H1 (cell line): ENCODE data around the gene IL31. TPM values are rescaled to one million over a fixed set of nuclear protein-coding genes. Genes with fewer than 3 reads are reported as not detected.
A peak's percentile ranks its signal among the peaks of the same experiment; 100 is the strongest.

Source experiments
- CTCF ChIA-PET: fragments of 300-600 bp; sonication (Branson Sonifier 250); formaldehyde crosslinking; loops from one replicate; lab custom pipeline; 2021; ENCODE audit not compliant: partially characterized antibody; lab: Charles Lee
- POLR2A ChIA-PET: fragments of 300-600 bp; sonication (Branson Sonifier 250); formaldehyde crosslinking; loops from one replicate; lab custom pipeline; 2021; ENCODE audit warnings: inconsistent platforms; ENCODE audit not compliant: partially characterized antibody; lab: Charles Lee
- DNase-seq, 2 experiments: peaks; one replicate each; pipeline versions ENCODE4 v3.0.0 to v3.0.0-alpha.2; 2010 to 2022; ENCODE audit warnings: low spot score in 2 of 2, low read depth in 1 of 2, mixed read lengths in 1 of 2
- FAIRE-seq: peaks from 2 replicates; lab custom pipeline; 2011; peaks lifted over from hg19 to GRCh38; lab: Jason Lieb, UNC
- H2AFZ ChIP-seq: 2 replicates; pipeline ENCODE4 v1.8.1; 2012; ENCODE audit warnings: low read length, inconsistent platforms
- H2AK5ac ChIP-seq: 2 replicates; pipeline ENCODE4 v1.6.1; 2013; ENCODE audit warnings: low read depth, low read length
- H2BK120ac ChIP-seq: replicated peaks from 2 replicates; pipeline ENCODE3; 2013; ENCODE audit warnings: low read depth, low read length, inconsistent platforms
- H2BK12ac ChIP-seq: 2 replicates; pipeline ENCODE4 v1.6.1; 2013; ENCODE audit warnings: low read depth, low read length
- H2BK15ac ChIP-seq: 2 replicates; pipeline ENCODE4 v1.6.1; 2013; ENCODE audit warnings: low read length
- H2BK20ac ChIP-seq: 2 replicates; pipeline ENCODE4 v1.6.1; 2013; ENCODE audit warnings: low read length
- H2BK5ac ChIP-seq: 2 replicates; pipeline ENCODE4 v1.6.1; 2013; ENCODE audit warnings: low read depth, low read length
- H3K14ac ChIP-seq: 2 replicates; pipeline ENCODE4 v1.6.1; 2013; ENCODE audit warnings: inconsistent platforms; ENCODE audit not compliant: insufficient read length
- H3K18ac ChIP-seq: 2 replicates; pipeline ENCODE4 v1.6.1; 2013; ENCODE audit warnings: low read length; ENCODE audit errors: extremely low read depth
- H3K23ac ChIP-seq: 2 replicates; pipeline ENCODE4 v1.6.1; 2013; ENCODE audit warnings: inconsistent platforms; ENCODE audit not compliant: insufficient read length
- H3K23me2 ChIP-seq: 2 replicates; pipeline ENCODE4 v1.6.1; 2013; ENCODE audit warnings: low read depth, low read length
- H3K27ac ChIP-seq: 2 replicates; pipeline ENCODE4 v1.6.1; 2011; ENCODE audit warnings: low read depth, low read length, inconsistent platforms
- H3K27me3 ChIP-seq, 4 experiments: replicated peaks in 1 of 4; 1 replicate in 1 of 4; 2 replicates in 3 of 4; pipeline versions ENCODE4 v1.6.1 to v1.8.1; 2011 to 2013; ENCODE audit warnings: low read length in 3 of 4, mild to moderate bottlenecking in 3 of 4, inconsistent platforms in 2 of 4, mixed read lengths in 2 of 4, moderate library complexity in 1 of 4; ENCODE audit not compliant: control insufficient read depth in 3 of 4, insufficient read depth in 3 of 4; ENCODE audit errors: extremely low read depth in 1 of 4
- H3K36me3 ChIP-seq, 4 experiments: 2 replicates each; pipeline versions ENCODE4 v1.6.1 to v1.8.1; 2011 to 2013; ENCODE audit warnings: mild to moderate bottlenecking in 4 of 4, low read length in 3 of 4, moderate library complexity in 2 of 4, control low read depth in 1 of 4, inconsistent platforms in 1 of 4; ENCODE audit not compliant: insufficient read depth in 4 of 4, control insufficient read depth in 2 of 4
- H3K4ac ChIP-seq: replicated peaks from 2 replicates; pipeline ENCODE3; 2013; ENCODE audit warnings: low read length, low read depth, mixed read lengths, inconsistent platforms; ENCODE audit not compliant: insufficient read length
- H3K4me1 ChIP-seq, 4 experiments: replicated peaks in 1 of 4; 1 replicate in 1 of 4; 2 replicates in 3 of 4; pipeline versions ENCODE4 v1.6.1 to v1.8.1; 2011 to 2013; ENCODE audit warnings: low read length in 3 of 4, inconsistent platforms in 2 of 4, mixed read lengths in 1 of 4; ENCODE audit not compliant: insufficient read depth in 4 of 4, control insufficient read depth in 3 of 4
- H3K4me2 ChIP-seq, 2 experiments: 2 replicates each; pipeline versions ENCODE4 v1.6.1 to v1.8.1; 2011 to 2013; ENCODE audit warnings: low read depth in 2 of 2, low read length in 2 of 2, control low read depth in 1 of 2, inconsistent platforms in 1 of 2, mild to moderate bottlenecking in 1 of 2; ENCODE audit not compliant: insufficient read depth in 1 of 2
- H3K4me3 ChIP-seq, 4 experiments: fragments of 200-600, 300-600 bp in 1 of 4; sonication (generic), shearing (Covaris generic), sonication (Bioruptor Twin) in 1 of 4; 2 replicates each; pipeline versions ENCODE4 v1.5.1 to v1.8.1; 2011 to 2016; ENCODE audit warnings: low read length in 4 of 4, low read depth in 3 of 4, control low read depth in 2 of 4, inconsistent platforms in 2 of 4, mild to moderate bottlenecking in 2 of 4, mixed read lengths in 1 of 4, moderate library complexity in 1 of 4; ENCODE audit not compliant: insufficient read depth in 2 of 4; ENCODE audit errors: extremely low read depth in 1 of 4
- H3K56ac ChIP-seq: replicated peaks from 2 replicates; pipeline ENCODE3; 2013; ENCODE audit warnings: low read depth, mild to moderate bottlenecking, mixed read lengths, low read length, inconsistent platforms; ENCODE audit not compliant: insufficient read length
- H3K79me1 ChIP-seq: 2 replicates; pipeline ENCODE4 v1.6.1; 2013; ENCODE audit warnings: low read depth, low read length, control low read depth
- H3K79me2 ChIP-seq, 2 experiments: 2 replicates each; pipeline versions ENCODE4 v1.6.1 to v1.8.1; 2012 to 2013; ENCODE audit warnings: low read length in 2 of 2, mild to moderate bottlenecking in 2 of 2, inconsistent platforms in 1 of 2; ENCODE audit not compliant: insufficient read depth in 2 of 2, control insufficient read depth in 1 of 2
- H3K9ac ChIP-seq, 4 experiments: replicated peaks in 1 of 4; 1 replicate in 1 of 4; 2 replicates in 3 of 4; pipeline versions ENCODE4 v1.6.1 to v1.8.1; 2011 to 2013; ENCODE audit warnings: low read depth in 3 of 4, low read length in 3 of 4, control low read depth in 2 of 4, mild to moderate bottlenecking in 2 of 4, moderate library complexity in 2 of 4, inconsistent platforms in 1 of 4; ENCODE audit errors: extremely low read depth in 1 of 4
- H3K9me3 ChIP-seq, 2 experiments: 2 replicates each; pipeline versions ENCODE4 v1.6.1 to v1.8.1; 2012 to 2013; ENCODE audit warnings: mild to moderate bottlenecking in 2 of 2, moderate library complexity in 2 of 2, control low read depth in 1 of 2, inconsistent platforms in 1 of 2, low read depth in 1 of 2, low read length in 1 of 2, mixed read lengths in 1 of 2; ENCODE audit not compliant: insufficient read depth in 2 of 2
- H4K20me1 ChIP-seq, 2 experiments: replicated peaks in 1 of 2; 2 replicates each; pipeline versions ENCODE3 to v1.8.1; 2011 to 2013; ENCODE audit warnings: inconsistent platforms in 2 of 2, low read length in 2 of 2, mild to moderate bottlenecking in 1 of 2; ENCODE audit not compliant: insufficient read depth in 2 of 2, control insufficient read depth in 1 of 2
- H4K5ac ChIP-seq: 2 replicates; pipeline ENCODE4 v1.6.1; 2013; ENCODE audit warnings: low read length, low read depth, mixed read lengths, inconsistent platforms; ENCODE audit not compliant: insufficient read length
- H4K8ac ChIP-seq: 2 replicates; pipeline ENCODE4 v1.8.0; 2013; ENCODE audit warnings: mild to moderate bottlenecking, moderate library complexity, low read length, inconsistent platforms; ENCODE audit not compliant: insufficient read depth; ENCODE audit errors: extremely low read depth
- H4K91ac ChIP-seq: replicated peaks from 2 replicates; pipeline ENCODE3; 2013; ENCODE audit warnings: low read length, mixed read lengths, inconsistent platforms; ENCODE audit not compliant: insufficient read length
- RAD21 ChIP-seq, 2 experiments: IDR thresholded peaks in 1 of 2; conservative IDR thresholded peaks in 1 of 2; 2 replicates each; pipeline ENCODE4 v1.6.1; 2011; ENCODE audit warnings: low read depth in 2 of 2, low read length in 2 of 2, improper control_type of control experiment in 1 of 2, inconsistent platforms in 1 of 2, mild to moderate bottlenecking in 1 of 2, moderate library complexity in 1 of 2
- SP4 ChIP-seq: IDR thresholded peaks from 2 replicates; pipeline ENCODE4 v1.6.1; 2012; ENCODE audit warnings: low read length, inconsistent platforms
- TAF7 ChIP-seq: optimal IDR thresholded peaks from 2 replicates; pipeline ENCODE3; 2011; ENCODE audit warnings: low read depth, mild to moderate bottlenecking, inconsistent platforms, low read length, moderate library complexity, borderline replicate concordance
- WGBS, 2 experiments: shearing (Covaris generic) in 1 of 2; methylation state at CpG; one replicate each; pipeline versions ENCODE4 v1.1.6 to v1.1.7; 2013 to 2015; ENCODE audit warnings: low lambda C conversion rate in 2 of 2, mixed read lengths in 2 of 2, inconsistent platforms in 1 of 2, low coverage in 1 of 2, missing lambda C conversion rate in 1 of 2; ENCODE audit not compliant: insufficient replicate concordance in 2 of 2, insufficient coverage in 1 of 2, insufficient read length in 1 of 2; ENCODE audit errors: extremely low coverage in 1 of 2, missing lambda C conversion rate in 1 of 2; 5-methylcytosine and 5-hydroxymethylcytosine counted together
- polyA plus RNA-seq, 7 experiments: library from polyadenylated mRNA; depleted of rRNA in 3 of 7; stranded (reverse) in 5 of 7; unstranded in 2 of 7; fragments of >200 nt in 5 of 7; fragments of 200-250 nt in 2 of 7; gene quantifications; 1 replicate in 5 of 7; 2 replicates in 1 of 7; 4 replicates in 1 of 7; pipeline versions ENCODE4 v1.2.1 to v1.2.3, GENCODE V29; 2011 to 2013; ENCODE audit warnings: missing spikeins in 2 of 7, mixed read lengths in 2 of 7
- total RNA-seq: library from RNA; stranded (reverse); fragmentation: NEBNext Ultra II Directional; extraction: Animal tissue kit (Norgen Biotek cat#: 25700); gene quantifications from 2 replicates; pipeline ENCODE4 v1.2.1, GENCODE V29; 2021
- TF ChIP-seq, protein P1 (sequence below), 3 experiments: IDR thresholded peaks; 1 replicate in 2 of 3; 2 replicates in 1 of 3; pipeline versions ENCODE4 v1.5.1 to v1.6.1; 2011; ENCODE audit warnings: low read length in 3 of 3, mild to moderate bottlenecking in 3 of 3, inconsistent platforms in 2 of 3, low read depth in 1 of 3, moderate library complexity in 1 of 3; ENCODE audit not compliant: insufficient read depth in 1 of 3; ENCODE audit errors: control extremely low read depth in 1 of 3

IL31 gene
- total and polyA plus RNA-seq, 2 of the 8 experiments (the other 6 are each of a cell fraction or from before 2014, with no cell fraction given), result not detected

DNA sequence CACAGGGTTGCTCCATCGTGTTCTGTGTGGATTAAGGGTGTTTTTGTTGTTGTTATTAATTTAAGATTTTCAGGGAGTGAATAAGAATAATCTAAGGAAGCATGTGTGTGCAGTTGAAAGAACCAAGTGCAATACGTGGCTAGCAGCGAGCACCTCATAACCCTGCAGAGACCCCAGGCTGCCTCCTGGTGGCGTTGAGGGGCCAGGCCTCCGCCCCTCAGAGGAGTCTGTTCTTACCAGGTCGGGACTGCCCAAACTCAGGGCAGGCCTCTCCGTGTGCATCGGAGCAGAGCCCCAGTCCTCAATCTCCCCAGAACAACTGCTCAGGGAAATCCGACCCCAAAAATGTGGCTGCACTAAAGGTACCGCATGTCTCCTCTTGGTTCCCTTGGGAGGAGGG lies 36.8 kb downstream of the IL31 start:
- FAIRE-seq, result peak; percentile 81
- Histone ChIP-seq H3K4ac (no peak overlapping the region), H3K27ac (no peak overlapping the region), H3K9ac (no peak overlapping the region), H3K23me2 (no peaks in the 10 kb centered on the region), H4K5ac (no peak overlapping the region), H3K23ac (no peak overlapping the region), H3K4me1 (peaks cover 0 to 8% (median 3%) of the 10 kb centered on the region in 4 experiments; a peak in 5 of 7 replicates), H2AFZ (no peak overlapping the region), H3K79me2 (no peaks in the 10 kb centered on the region), H2BK15ac (no peak overlapping the region), H3K36me3 (peaks cover 0 to 14% (median 9%) of the 10 kb centered on the region in 4 experiments; a peak in 6 of 8 replicates), H3K4me2 (peak overlapping the region; percentile 18 to 44; a peak in 2 of 4 replicates), H3K14ac (no peak overlapping the region), H3K4me3 (peak overlapping the region in 3 of 4 experiments; percentile 4 to 37 (median 10); a peak in 2 of 8 replicates), H2BK120ac (no peak overlapping the region), H3K18ac (no peak overlapping the region; the same call in 1 of the 2 replicates), H2BK12ac (no peak overlapping the region), H2AK5ac (no peak overlapping the region), H4K20me1 (no peaks in the 10 kb centered on the region), H3K56ac (no peak overlapping the region), H3K79me1 (no peaks in the 10 kb centered on the region), H2BK20ac (no peak overlapping the region), H3K9me3 (peaks cover 7 to 14% of the 10 kb centered on the region in 2 experiments), H4K8ac (no peak overlapping the region), H4K91ac (no peak overlapping the region), H3K27me3 (no peaks in the 10 kb centered on the region; a peak in 1 of 7 replicates), H2BK5ac (no peak overlapping the region)
- DNase-seq, result no peak
- POLR2A ChIA-PET, result interaction anchor here (0.7 to 1.5 kb wide), 4 partner anchors 9 to 334 kb away, joined by 3 to 6 read pairs (median 4); no protein-coding TSS in a partner anchor
- TF ChIP-seq SP4 (no peak), TAF7 (no peak), RAD21 (IDR thresholded peaks at IDR 0.05 in 1 of 2, conservative IDR thresholded peaks at IDR 0.05 in 1 of 2; ENCODE audit: low read depth in 2 of 2, low read length in 2 of 2) (peak; percentile 56 to 72)
- TF ChIP-seq, protein P1, sequence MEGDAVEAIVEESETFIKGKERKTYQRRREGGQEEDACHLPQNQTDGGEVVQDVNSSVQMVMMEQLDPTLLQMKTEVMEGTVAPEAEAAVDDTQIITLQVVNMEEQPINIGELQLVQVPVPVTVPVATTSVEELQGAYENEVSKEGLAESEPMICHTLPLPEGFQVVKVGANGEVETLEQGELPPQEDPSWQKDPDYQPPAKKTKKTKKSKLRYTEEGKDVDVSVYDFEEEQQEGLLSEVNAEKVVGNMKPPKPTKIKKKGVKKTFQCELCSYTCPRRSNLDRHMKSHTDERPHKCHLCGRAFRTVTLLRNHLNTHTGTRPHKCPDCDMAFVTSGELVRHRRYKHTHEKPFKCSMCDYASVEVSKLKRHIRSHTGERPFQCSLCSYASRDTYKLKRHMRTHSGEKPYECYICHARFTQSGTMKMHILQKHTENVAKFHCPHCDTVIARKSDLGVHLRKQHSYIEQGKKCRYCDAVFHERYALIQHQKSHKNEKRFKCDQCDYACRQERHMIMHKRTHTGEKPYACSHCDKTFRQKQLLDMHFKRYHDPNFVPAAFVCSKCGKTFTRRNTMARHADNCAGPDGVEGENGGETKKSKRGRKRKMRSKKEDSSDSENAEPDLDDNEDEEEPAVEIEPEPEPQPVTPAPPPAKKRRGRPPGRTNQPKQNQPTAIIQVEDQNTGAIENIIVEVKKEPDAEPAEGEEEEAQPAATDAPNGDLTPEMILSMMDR (IDR thresholded peaks at IDR 0.05; ENCODE audit: control extremely low read depth in 1 of 3, insufficient read depth in 1 of 3, low read depth in 1 of 3, low read length in 3 of 3), result peak in 2 of 3 experiments; percentile 77 to 84; a peak in 3 of 4 replicates
- CTCF ChIA-PET, result interaction anchor here (0.8 to 3.2 kb wide), 18 partner anchors 10 to 219 kb away, joined by 3 to 29 read pairs (median 5); partner anchors contain the start of genes B3GNT4 and CFAP251
- 46% methylated on average over 9 of the region's 10 CpGs; no CpG with 5 or more reads in 1 of the 2 experiments for WGBS, 2 experiments
